Neural cell (in vitro differentiated cells): ENCODE data around the gene AGAP3. TPM values are rescaled to one million over a fixed set of nuclear protein-coding genes. Genes with fewer than 3 reads are reported as not detected.
A peak's percentile ranks its signal among the peaks of the same experiment; 100 is the strongest.

Source experiments
- H2AFZ ChIP-seq: fragments of 200-600, 300-800 bp; sonication (generic), shearing (Covaris generic); 2 replicates; pipeline ENCODE4 v1.6.0; 2014; ENCODE audit warnings: low read depth, mild to moderate bottlenecking, antibody characterized with exemption, low read length, moderate library complexity
- H3F3A ChIP-seq: fragments of 200-600 bp; shearing (Covaris generic); 2 replicates; pipeline ENCODE4 v1.6.1; 2016; ENCODE audit warnings: mild to moderate bottlenecking, moderate library complexity, mixed read lengths, antibody characterized with exemption, low read length; ENCODE audit not compliant: insufficient read depth, poor library complexity, severe bottlenecking
- H3K27ac ChIP-seq: fragments of 200-600, 300-800 bp; sonication (generic), shearing (Covaris generic); 2 replicates; pipeline ENCODE4 v1.5.1; 2014; ENCODE audit warnings: mild to moderate bottlenecking, low read length, moderate library complexity
- H3K27me3 ChIP-seq: fragments of 300-800, 200-600 bp; sonication (generic), shearing (Covaris generic); 2 replicates; pipeline ENCODE4 v1.6.0; 2014; ENCODE audit warnings: mild to moderate bottlenecking, low read depth, low read length, moderate library complexity; ENCODE audit not compliant: insufficient read depth
- H3K36me3 ChIP-seq: fragments of 300-800, 200-600 bp; sonication (generic), shearing (Covaris generic); 2 replicates; pipeline ENCODE4 v1.5.1; 2014; ENCODE audit warnings: mild to moderate bottlenecking, antibody characterized with exemption, low read length, moderate library complexity; ENCODE audit not compliant: insufficient read depth
- H3K4me2 ChIP-seq: fragments of 300-800, 200-600 bp; sonication (generic), shearing (Covaris generic); 2 replicates; pipeline ENCODE4 v1.6.0; 2014; ENCODE audit warnings: mild to moderate bottlenecking, low read length
- H3K4me3 ChIP-seq: fragments of 300-800, 200-600 bp; sonication (generic), shearing (Covaris generic); 2 replicates; pipeline ENCODE4 v1.5.1; 2014; ENCODE audit warnings: mild to moderate bottlenecking, low read length, moderate library complexity
- H3K79me2 ChIP-seq: fragments of 200-600 bp; shearing (Covaris generic); replicated peaks from 2 replicates; pipeline ENCODE4 v1.6.0; 2014; ENCODE audit warnings: mild to moderate bottlenecking, low read length, moderate library complexity; ENCODE audit not compliant: insufficient read depth
- H3K9ac ChIP-seq: fragments of 300-800, 200-600 bp; sonication (generic), shearing (Covaris generic); 2 replicates; pipeline ENCODE4 v1.6.1; 2016; ENCODE audit warnings: mild to moderate bottlenecking, low read length, mixed read lengths
- H3K9me2 ChIP-seq: fragments of 200-600 bp; shearing (Covaris generic); 2 replicates; pipeline ENCODE4 v1.6.1; 2016; ENCODE audit warnings: mild to moderate bottlenecking, low read length, mixed read lengths; ENCODE audit not compliant: insufficient read depth
- H3K9me3 ChIP-seq: fragments of 200-600, 300-800 bp; sonication (generic), shearing (Covaris generic); 2 replicates; pipeline ENCODE4 v1.6.1; 2016; ENCODE audit warnings: mild to moderate bottlenecking, mixed run types, low read length, moderate library complexity, mixed read lengths
- H4K20me1 ChIP-seq: fragments of 200-600 bp; shearing (Covaris generic); 2 replicates; pipeline ENCODE4 v1.6.1; 2016; ENCODE audit warnings: mild to moderate bottlenecking, mixed run types; ENCODE audit not compliant: insufficient read depth
- EP300 ChIP-seq: fragments of 450-650 bp; conservative IDR thresholded peaks from 2 replicates; pipeline ENCODE4 v1.6.1; 2014; ENCODE audit warnings: antibody characterized with exemption, mild to moderate bottlenecking, moderate library complexity; ENCODE audit not compliant: poor library complexity, severe bottlenecking
- EZH2 ChIP-seq: fragments of 200-600, 300-800 bp; shearing (Covaris generic), sonication (generic); IDR thresholded peaks from 2 replicates; pipeline ENCODE4 v1.6.1; 2014; ENCODE audit warnings: antibody characterized with exemption, low read length, borderline replicate concordance, mild to moderate bottlenecking; ENCODE audit not compliant: insufficient read depth, poor library complexity, severe bottlenecking
- MXI1 ChIP-seq: fragments of 450-650 bp; conservative IDR thresholded peaks from 2 replicates; pipeline ENCODE4 v1.6.1; 2014; ENCODE audit warnings: antibody characterized with exemption, mild to moderate bottlenecking; ENCODE audit not compliant: poor library complexity, severe bottlenecking
- POLR2AphosphoS5 ChIP-seq: IDR thresholded peaks from 2 replicates; pipeline ENCODE4 v1.6.1; 2012
- RAD21 ChIP-seq: fragments of 450-650 bp; conservative IDR thresholded peaks from 2 replicates; pipeline ENCODE4 v1.6.1; 2014; ENCODE audit warnings: antibody characterized with exemption, mild to moderate bottlenecking, moderate library complexity
- TAF1 ChIP-seq: IDR thresholded peaks from 2 replicates; pipeline ENCODE4 v1.6.1; 2012; ENCODE audit warnings: low read depth
- polyA plus RNA-seq: library from polyadenylated mRNA; depleted of rRNA; stranded (reverse); fragments of >200 nt; gene quantifications from 2 replicates; pipeline ENCODE4 v1.2.3, GENCODE V29; 2014
- TF ChIP-seq, protein P1 (sequence below): IDR thresholded peaks from 2 replicates; pipeline ENCODE4 v1.6.1; 2012; ENCODE audit warnings: borderline replicate concordance
- TF ChIP-seq, protein P2 (sequence below): fragments of 450-650 bp; IDR thresholded peaks from 2 replicates; pipeline ENCODE4 v1.5.1; 2014; ENCODE audit warnings: antibody characterized with exemption, mild to moderate bottlenecking, moderate library complexity; ENCODE audit not compliant: poor library complexity, severe bottlenecking

The AGAP3 gene
- polyA plus RNA-seq, 1 donor from 2014 or later, result 117 TPM

DNA sequence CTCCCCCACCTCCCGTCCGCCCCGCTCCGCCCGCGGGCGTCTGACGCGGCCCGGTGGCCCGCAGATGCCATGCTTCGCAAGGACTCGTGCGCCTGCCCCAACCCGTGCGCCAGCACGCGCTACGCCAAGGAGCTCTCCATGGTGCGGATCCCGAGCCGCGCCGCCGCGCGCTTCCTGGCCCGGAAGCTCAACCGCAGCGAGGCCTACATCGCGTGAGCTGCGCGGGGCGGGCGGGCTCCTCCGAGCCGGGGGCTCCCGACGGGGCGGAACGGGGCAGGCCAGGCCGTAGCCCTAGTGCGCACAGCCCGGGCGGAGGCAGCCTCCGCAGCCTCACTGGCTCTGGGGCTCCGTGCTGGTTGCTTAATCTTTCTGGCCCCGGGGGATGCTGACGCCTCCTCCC is 35.2 kb upstream of the AGAP3 start:
- Histone ChIP-seq H3K36me3 (no peaks in the 10 kb centered on the region), H3K9ac (no peak overlapping the region), H3K27ac (no peak overlapping the region), H3K4me2 (no peak overlapping the region), H3K27me3 (peaks cover 23% of the 10 kb centered on the region), H3K4me3 (peak overlapping the region; percentile 43), H2AFZ (no peak overlapping the region), H4K20me1 (no peaks in the 10 kb centered on the region), H3K9me2 (no peaks in the 10 kb centered on the region), H3F3A (no peaks in the 10 kb centered on the region), H3K9me3 (no peaks in the 10 kb centered on the region), H3K79me2 (no peaks in the 10 kb centered on the region)
- TF ChIP-seq, protein P1, sequence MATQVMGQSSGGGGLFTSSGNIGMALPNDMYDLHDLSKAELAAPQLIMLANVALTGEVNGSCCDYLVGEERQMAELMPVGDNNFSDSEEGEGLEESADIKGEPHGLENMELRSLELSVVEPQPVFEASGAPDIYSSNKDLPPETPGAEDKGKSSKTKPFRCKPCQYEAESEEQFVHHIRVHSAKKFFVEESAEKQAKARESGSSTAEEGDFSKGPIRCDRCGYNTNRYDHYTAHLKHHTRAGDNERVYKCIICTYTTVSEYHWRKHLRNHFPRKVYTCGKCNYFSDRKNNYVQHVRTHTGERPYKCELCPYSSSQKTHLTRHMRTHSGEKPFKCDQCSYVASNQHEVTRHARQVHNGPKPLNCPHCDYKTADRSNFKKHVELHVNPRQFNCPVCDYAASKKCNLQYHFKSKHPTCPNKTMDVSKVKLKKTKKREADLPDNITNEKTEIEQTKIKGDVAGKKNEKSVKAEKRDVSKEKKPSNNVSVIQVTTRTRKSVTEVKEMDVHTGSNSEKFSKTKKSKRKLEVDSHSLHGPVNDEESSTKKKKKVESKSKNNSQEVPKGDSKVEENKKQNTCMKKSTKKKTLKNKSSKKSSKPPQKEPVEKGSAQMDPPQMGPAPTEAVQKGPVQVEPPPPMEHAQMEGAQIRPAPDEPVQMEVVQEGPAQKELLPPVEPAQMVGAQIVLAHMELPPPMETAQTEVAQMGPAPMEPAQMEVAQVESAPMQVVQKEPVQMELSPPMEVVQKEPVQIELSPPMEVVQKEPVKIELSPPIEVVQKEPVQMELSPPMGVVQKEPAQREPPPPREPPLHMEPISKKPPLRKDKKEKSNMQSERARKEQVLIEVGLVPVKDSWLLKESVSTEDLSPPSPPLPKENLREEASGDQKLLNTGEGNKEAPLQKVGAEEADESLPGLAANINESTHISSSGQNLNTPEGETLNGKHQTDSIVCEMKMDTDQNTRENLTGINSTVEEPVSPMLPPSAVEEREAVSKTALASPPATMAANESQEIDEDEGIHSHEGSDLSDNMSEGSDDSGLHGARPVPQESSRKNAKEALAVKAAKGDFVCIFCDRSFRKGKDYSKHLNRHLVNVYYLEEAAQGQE, result peak; percentile 37
- TF ChIP-seq TAF1, result no peak

DNA sequence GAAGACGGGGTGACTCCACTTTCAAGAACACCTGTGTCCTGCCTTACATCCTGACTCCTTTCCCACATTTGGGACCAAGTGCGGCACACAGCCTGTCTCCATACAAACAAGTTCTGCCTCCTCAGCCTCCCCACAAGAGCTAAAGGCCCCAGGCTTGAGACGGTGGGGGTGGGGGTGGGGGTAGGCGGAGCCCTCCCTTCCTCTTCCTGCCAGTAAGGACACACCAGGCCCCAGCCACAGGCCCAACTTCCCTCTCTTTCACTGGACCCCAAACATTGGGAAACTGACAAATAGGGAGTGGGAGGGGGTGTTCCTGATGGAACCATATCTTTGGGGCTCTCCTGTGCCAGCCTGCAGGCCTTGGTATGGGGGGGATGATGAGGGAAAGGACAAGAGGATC is 33.2 kb upstream of the AGAP3 start:
- no peaks in the 10 kb centered on the region for H3K9me3 ChIP-seq
- no peaks in the 10 kb centered on the region for H3F3A ChIP-seq
- TF ChIP-seq, protein P2, sequence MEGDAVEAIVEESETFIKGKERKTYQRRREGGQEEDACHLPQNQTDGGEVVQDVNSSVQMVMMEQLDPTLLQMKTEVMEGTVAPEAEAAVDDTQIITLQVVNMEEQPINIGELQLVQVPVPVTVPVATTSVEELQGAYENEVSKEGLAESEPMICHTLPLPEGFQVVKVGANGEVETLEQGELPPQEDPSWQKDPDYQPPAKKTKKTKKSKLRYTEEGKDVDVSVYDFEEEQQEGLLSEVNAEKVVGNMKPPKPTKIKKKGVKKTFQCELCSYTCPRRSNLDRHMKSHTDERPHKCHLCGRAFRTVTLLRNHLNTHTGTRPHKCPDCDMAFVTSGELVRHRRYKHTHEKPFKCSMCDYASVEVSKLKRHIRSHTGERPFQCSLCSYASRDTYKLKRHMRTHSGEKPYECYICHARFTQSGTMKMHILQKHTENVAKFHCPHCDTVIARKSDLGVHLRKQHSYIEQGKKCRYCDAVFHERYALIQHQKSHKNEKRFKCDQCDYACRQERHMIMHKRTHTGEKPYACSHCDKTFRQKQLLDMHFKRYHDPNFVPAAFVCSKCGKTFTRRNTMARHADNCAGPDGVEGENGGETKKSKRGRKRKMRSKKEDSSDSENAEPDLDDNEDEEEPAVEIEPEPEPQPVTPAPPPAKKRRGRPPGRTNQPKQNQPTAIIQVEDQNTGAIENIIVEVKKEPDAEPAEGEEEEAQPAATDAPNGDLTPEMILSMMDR, result no peak
- no peak for TF ChIP-seq EZH2
- no peak for TF ChIP-seq EP300
- no peak for TF ChIP-seq RAD21
- TF ChIP-seq, protein P1, result no peak
- TF ChIP-seq TAF1, result no peak
- no peak for TF ChIP-seq POLR2AphosphoS5
- TF ChIP-seq MXI1, result no peak
- peaks cover 23% of the 10 kb centered on the region for H3K27me3 ChIP-seq
- no peak overlapping the region for H3K27ac ChIP-seq
- H2AFZ ChIP-seq, result no peak overlapping the region
- H3K4me3 ChIP-seq, result no peak overlapping the region
- no peaks in the 10 kb centered on the region for H3K9me2 ChIP-seq
- no peaks in the 10 kb centered on the region for H3K79me2 ChIP-seq
- H3K36me3 ChIP-seq, result no peaks in the 10 kb centered on the region
- H3K4me2 ChIP-seq, result no peak overlapping the region
- no peak overlapping the region for H3K9ac ChIP-seq
- H4K20me1 ChIP-seq, result no peaks in the 10 kb centered on the region
